ENCODE measurements around the gene OTOGL.
A peak's percentile ranks its signal among the peaks of the same experiment; 100 is the strongest.

OTOGL gene

DNA sequence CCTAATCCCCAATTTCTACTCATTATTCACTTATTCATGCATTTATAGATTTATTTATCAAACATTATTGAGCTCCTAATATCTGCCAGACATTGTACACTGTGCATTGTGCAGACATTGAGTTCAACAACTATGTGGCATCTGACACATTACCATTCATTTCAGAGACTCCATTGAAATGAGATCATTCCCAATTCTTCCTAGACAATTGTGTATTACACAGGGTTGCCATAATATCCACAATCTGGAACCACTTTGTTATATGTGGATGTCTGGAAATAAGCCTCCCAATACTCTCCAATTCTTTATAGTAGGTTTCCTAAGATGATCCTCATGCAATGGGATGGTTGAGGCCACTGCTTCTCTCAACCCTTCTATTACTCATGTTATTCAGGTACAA lies 165.0 kb downstream of the OTOGL start:
- no peak overlapping the region for H4K12ac ChIP-seq (ENCODE audit: low read depth, low read length)
- H3K36me3 ChIP-seq (ENCODE audit: control insufficient read depth in 1 of 2, insufficient read depth in 2 of 2, low read length in 2 of 2) = no peaks in the 10 kb centered on the region
- no peak overlapping the region for H3K18ac ChIP-seq (ENCODE audit: low read length)
- H3K23ac ChIP-seq (ENCODE audit: low read length) = no peak overlapping the region
- no peak overlapping the region for H2BK12ac ChIP-seq (ENCODE audit: low read length)
- no peak overlapping the region for H4K91ac ChIP-seq (ENCODE audit: low read depth, low read length)
- H3K4me3 ChIP-seq (ENCODE audit: low read depth, low read length) = no peak overlapping the region
- no peaks in the 10 kb centered on the region for H3K79me1 ChIP-seq (ENCODE audit: low read length)
- no peaks in the 10 kb centered on the region for H3K79me2 ChIP-seq (ENCODE audit: control insufficient read depth, insufficient read depth, low read length, poor library complexity)
- H3K14ac ChIP-seq (ENCODE audit: low read length) = no peak overlapping the region
- no peaks in the 10 kb centered on the region for H3K27me3 ChIP-seq (ENCODE audit: insufficient read depth, low read length)
- no peak overlapping the region for H2AFZ ChIP-seq (ENCODE audit: insufficient read depth, low read length, poor library complexity)
- H3K4me2 ChIP-seq (ENCODE audit: low read length) = no peak overlapping the region
- H3K4me1 ChIP-seq (ENCODE audit: control insufficient read depth in 1 of 2, insufficient read depth in 2 of 2, low read length in 2 of 2) = no peaks in the 10 kb centered on the region
- no peaks in the 10 kb centered on the region for H3K9me3 ChIP-seq (ENCODE audit: insufficient read depth, low read depth, low read length)
- H2BK120ac ChIP-seq (ENCODE audit: insufficient read depth, low read length, poor library complexity) = no peak overlapping the region
- no peak overlapping the region for H3K9ac ChIP-seq (ENCODE audit: low read length)
- no peak overlapping the region for H2BK5ac ChIP-seq (ENCODE audit: low read depth, low read length, poor library complexity)
- H4K8ac ChIP-seq (ENCODE audit: low read depth, low read length) = no peak overlapping the region
- no peak overlapping the region for H3K4ac ChIP-seq (ENCODE audit: low read depth, low read length)
- H2AK5ac ChIP-seq (ENCODE audit: low read length) = no peak overlapping the region
- DNase-seq = peak in 1 of 2 donors; percentile 50
- no peak overlapping the region for H3K27ac ChIP-seq (ENCODE audit: low read depth, low read length)

DNA sequence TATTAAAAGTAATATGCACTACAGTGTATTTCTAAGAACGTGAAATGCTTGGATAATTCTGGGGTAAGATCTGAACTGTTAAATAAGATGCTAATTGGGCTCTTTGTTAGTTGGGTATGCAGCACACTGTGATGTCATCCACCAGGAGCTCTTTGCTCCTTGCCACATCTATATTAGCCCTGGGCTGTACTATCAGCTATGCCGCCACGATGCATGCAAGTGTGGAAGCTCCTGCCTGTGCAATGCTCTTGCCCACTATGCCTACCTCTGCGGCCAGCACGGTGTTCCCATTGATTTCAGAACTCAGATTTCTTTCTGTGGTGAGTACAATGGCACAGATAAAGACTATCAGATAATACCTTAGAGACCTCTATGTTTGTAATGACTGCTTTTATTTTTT lies 165.6 kb downstream of the OTOGL start:
- Histone ChIP-seq H3K9ac (ENCODE audit: low read length) (no peak overlapping the region), H3K4me3 (ENCODE audit: low read depth, low read length) (no peak overlapping the region), H4K8ac (ENCODE audit: low read depth, low read length) (no peak overlapping the region), H2AFZ (ENCODE audit: insufficient read depth, low read length, poor library complexity) (no peak overlapping the region), H3K4ac (ENCODE audit: low read depth, low read length) (no peak overlapping the region), H4K12ac (ENCODE audit: low read depth, low read length) (no peak overlapping the region), H4K91ac (ENCODE audit: low read depth, low read length) (no peak overlapping the region), H3K27ac (ENCODE audit: low read depth, low read length) (no peak overlapping the region), H3K14ac (ENCODE audit: low read length) (no peak overlapping the region), H3K79me1 (ENCODE audit: low read length) (no peaks in the 10 kb centered on the region), H2BK12ac (ENCODE audit: low read length) (no peak overlapping the region), H3K27me3 (ENCODE audit: insufficient read depth, low read length) (no peaks in the 10 kb centered on the region), H2AK5ac (ENCODE audit: low read length) (no peak overlapping the region), H2BK5ac (ENCODE audit: low read depth, low read length, poor library complexity) (no peak overlapping the region), H3K23ac (ENCODE audit: low read length) (no peak overlapping the region), H3K9me3 (ENCODE audit: insufficient read depth, low read depth, low read length) (no peaks in the 10 kb centered on the region), H2BK120ac (ENCODE audit: insufficient read depth, low read length, poor library complexity) (no peak overlapping the region), H3K4me1 (ENCODE audit: control insufficient read depth in 1 of 2, insufficient read depth in 2 of 2, low read length in 2 of 2) (no peaks in the 10 kb centered on the region), H3K79me2 (ENCODE audit: control insufficient read depth, insufficient read depth, low read length, poor library complexity) (no peaks in the 10 kb centered on the region), H3K36me3 (ENCODE audit: control insufficient read depth in 1 of 2, insufficient read depth in 2 of 2, low read length in 2 of 2) (no peaks in the 10 kb centered on the region), H3K4me2 (ENCODE audit: low read length) (no peak overlapping the region), H3K18ac (ENCODE audit: low read length) (no peak overlapping the region)
- WGBS (ENCODE audit: extremely low coverage, insufficient coverage, insufficient read length) = no CpG with 5 or more reads among the region's 5 CpGs
- DNase-seq = peak; percentile 73 to 81

DNA sequence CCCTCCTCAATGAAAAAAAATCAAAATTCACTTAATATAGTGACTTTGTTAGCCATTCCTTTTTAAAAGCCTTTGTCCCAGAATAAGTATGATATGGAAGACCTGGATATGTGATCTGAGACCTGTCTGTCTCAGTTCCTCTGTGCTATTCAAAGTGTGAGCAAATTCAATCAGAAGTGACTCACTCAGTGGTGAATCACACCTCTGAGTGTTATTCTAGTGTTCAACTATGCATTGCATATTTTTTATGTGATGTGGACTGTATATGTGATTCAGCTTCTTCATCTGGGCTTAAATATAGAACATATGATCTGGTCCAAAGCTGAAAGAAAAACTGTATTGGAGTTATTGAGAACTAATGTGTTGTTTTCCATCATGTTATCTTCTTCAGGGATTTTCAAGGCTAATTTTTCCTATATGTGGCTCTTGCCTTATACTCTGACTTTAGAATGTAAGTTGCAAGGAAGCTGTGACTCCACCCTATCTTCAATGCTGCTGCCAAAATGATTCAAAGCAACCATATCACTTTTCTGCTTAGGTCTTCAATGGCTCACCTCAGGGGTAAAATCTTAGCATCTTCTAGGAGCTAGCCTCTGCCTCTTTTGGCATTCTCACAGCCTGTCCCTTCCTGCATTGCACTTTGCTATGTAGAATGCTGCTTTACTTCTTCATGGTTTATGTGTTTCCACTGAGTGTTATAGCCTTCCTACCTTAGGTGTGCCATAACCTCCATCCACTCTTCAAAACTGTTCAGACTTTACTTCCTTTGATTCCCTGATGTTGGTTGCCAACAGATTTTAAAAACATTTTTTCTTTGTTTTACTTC lies 169.8 kb downstream of the OTOGL start:
- no peak overlapping the region for H2AFZ ChIP-seq (ENCODE audit: insufficient read depth, low read length, poor library complexity)
- H2AK5ac ChIP-seq (ENCODE audit: low read length) = no peak overlapping the region
- H3K27ac ChIP-seq (ENCODE audit: low read depth, low read length) = no peak overlapping the region
- no peaks in the 10 kb centered on the region for H3K4me1 ChIP-seq (ENCODE audit: control insufficient read depth in 1 of 2, insufficient read depth in 2 of 2, low read length in 2 of 2)
- no peak overlapping the region for H3K23ac ChIP-seq (ENCODE audit: low read length)
- H4K8ac ChIP-seq (ENCODE audit: low read depth, low read length) = no peak overlapping the region
- no peak overlapping the region for H2BK5ac ChIP-seq (ENCODE audit: low read depth, low read length, poor library complexity)
- H3K4me2 ChIP-seq (ENCODE audit: low read length) = no peak overlapping the region
- no peak overlapping the region for H3K9ac ChIP-seq (ENCODE audit: low read length)
- no peak overlapping the region for H3K4me3 ChIP-seq (ENCODE audit: low read depth, low read length)
- peak; percentile 48 to 82 for DNase-seq
- no peak overlapping the region for H2BK120ac ChIP-seq (ENCODE audit: insufficient read depth, low read length, poor library complexity)
- no peaks in the 10 kb centered on the region for H3K79me2 ChIP-seq (ENCODE audit: control insufficient read depth, insufficient read depth, low read length, poor library complexity)
- H3K9me3 ChIP-seq (ENCODE audit: insufficient read depth, low read depth, low read length) = no peaks in the 10 kb centered on the region
- H2BK12ac ChIP-seq (ENCODE audit: low read length) = no peak overlapping the region
- no peak overlapping the region for H3K18ac ChIP-seq (ENCODE audit: low read length)
- H4K12ac ChIP-seq (ENCODE audit: low read depth, low read length) = no peak overlapping the region
- no peak overlapping the region for H3K4ac ChIP-seq (ENCODE audit: low read depth, low read length)
- no peaks in the 10 kb centered on the region for H3K27me3 ChIP-seq (ENCODE audit: insufficient read depth, low read length)
- no peak overlapping the region for H3K14ac ChIP-seq (ENCODE audit: low read length)
- no peak overlapping the region for H4K91ac ChIP-seq (ENCODE audit: low read depth, low read length)
- H3K36me3 ChIP-seq (ENCODE audit: control insufficient read depth in 1 of 2, insufficient read depth in 2 of 2, low read length in 2 of 2) = no peaks in the 10 kb centered on the region
- H3K79me1 ChIP-seq (ENCODE audit: low read length) = no peaks in the 10 kb centered on the region

DNA sequence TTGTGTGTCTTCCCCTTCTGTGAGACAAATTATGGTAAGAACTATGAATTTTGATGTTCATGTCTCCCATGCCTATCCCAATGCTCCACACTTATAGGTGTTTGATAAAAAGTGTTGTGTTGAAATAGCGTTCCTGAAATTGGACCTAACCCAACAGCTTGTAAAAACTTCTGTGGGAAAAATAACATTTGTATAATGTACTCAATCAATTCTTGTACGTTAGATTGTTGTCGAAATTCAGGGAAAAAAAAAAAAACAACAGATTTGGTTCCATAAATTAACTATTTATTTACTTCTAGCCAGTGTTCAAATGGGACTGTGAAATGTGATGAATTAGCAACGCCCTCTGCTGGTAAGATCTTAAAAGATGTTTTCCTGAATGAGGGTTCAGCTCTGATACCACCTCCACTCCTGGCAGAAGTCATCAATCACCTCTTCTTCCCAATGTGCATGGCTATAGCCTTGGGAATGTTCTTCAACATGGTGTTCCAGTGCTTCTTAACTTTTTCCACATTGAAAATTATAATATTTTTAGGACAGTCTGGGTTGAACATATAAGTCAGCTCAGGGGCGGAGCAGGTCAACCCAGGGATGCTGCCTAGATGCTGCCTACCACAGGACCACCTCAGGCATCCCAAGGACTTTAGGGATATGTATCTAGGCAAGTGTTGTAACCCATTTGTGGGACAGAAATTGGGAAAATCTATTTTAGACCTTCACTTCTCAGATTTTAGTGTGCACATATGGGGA lies 170.6 kb downstream of the OTOGL start:
- Histone ChIP-seq H2BK12ac (ENCODE audit: low read length) (no peak overlapping the region), H3K4me2 (ENCODE audit: low read length) (no peak overlapping the region), H3K18ac (ENCODE audit: low read length) (no peak overlapping the region), H2BK5ac (ENCODE audit: low read depth, low read length, poor library complexity) (no peak overlapping the region), H3K4me1 (ENCODE audit: control insufficient read depth in 1 of 2, insufficient read depth in 2 of 2, low read length in 2 of 2) (no peaks in the 10 kb centered on the region), H3K9ac (ENCODE audit: low read length) (no peak overlapping the region), H3K23ac (ENCODE audit: low read length) (no peak overlapping the region), H3K27me3 (ENCODE audit: insufficient read depth, low read length) (no peaks in the 10 kb centered on the region), H4K8ac (ENCODE audit: low read depth, low read length) (no peak overlapping the region), H4K91ac (ENCODE audit: low read depth, low read length) (no peak overlapping the region), H4K12ac (ENCODE audit: low read depth, low read length) (no peak overlapping the region), H2AFZ (ENCODE audit: insufficient read depth, low read length, poor library complexity) (no peak overlapping the region), H3K9me3 (ENCODE audit: insufficient read depth, low read depth, low read length) (no peaks in the 10 kb centered on the region), H3K4me3 (ENCODE audit: low read depth, low read length) (no peak overlapping the region), H3K79me1 (ENCODE audit: low read length) (no peaks in the 10 kb centered on the region), H2BK120ac (ENCODE audit: insufficient read depth, low read length, poor library complexity) (no peak overlapping the region), H3K14ac (ENCODE audit: low read length) (no peak overlapping the region), H3K27ac (ENCODE audit: low read depth, low read length) (no peak overlapping the region), H3K4ac (ENCODE audit: low read depth, low read length) (no peak overlapping the region), H3K36me3 (ENCODE audit: control insufficient read depth in 1 of 2, insufficient read depth in 2 of 2, low read length in 2 of 2) (no peaks in the 10 kb centered on the region), H3K79me2 (ENCODE audit: control insufficient read depth, insufficient read depth, low read length, poor library complexity) (no peaks in the 10 kb centered on the region), H2AK5ac (ENCODE audit: low read length) (no peak overlapping the region)
- no CpG with 5 or more reads among the region's 5 CpGs for WGBS (ENCODE audit: extremely low coverage, insufficient coverage, insufficient read length)
- peak in 1 of 2 donors; percentile 69 for DNase-seq

Measured in trophoblast cell (in vitro differentiated cells and primary cell).